ENCODE measurements around the gene SEC14L1. TPM values are rescaled to one million over a fixed set of nuclear protein-coding genes. Genes with fewer than 3 reads are reported as not detected.

The SEC14L1 gene
- total and polyA plus RNA-seq, 2 donors: 13.5 to 28.7 TPM

DNA sequence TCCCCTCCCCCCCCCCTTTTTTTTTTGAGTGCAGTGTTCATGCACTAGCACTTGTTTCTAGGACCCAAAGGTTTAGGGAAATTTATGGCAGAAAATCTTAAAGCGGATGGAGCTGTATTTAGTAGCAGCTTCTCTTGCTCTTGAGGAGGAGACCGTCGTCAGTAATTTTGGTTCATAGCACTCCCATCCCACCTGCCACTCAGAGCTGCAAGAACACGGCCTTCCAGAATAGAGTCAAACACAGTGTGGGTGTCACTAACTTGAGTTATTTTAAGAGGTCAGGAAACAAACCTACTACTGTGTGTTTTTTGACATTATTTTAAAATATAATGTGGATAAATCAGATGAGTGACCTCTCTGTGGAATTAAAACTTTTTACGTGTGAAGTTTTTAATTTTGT, 37.3 kb downstream of the SEC14L1 start:
- H3K4me3 ChIP-seq (ENCODE audit: low read length in 2 of 2): no peak overlapping the region
- no peak for DNase-seq (ENCODE audit: low read depth in 6 of 9, low spot score in 9 of 9)
- H3K36me3 ChIP-seq (ENCODE audit: control insufficient read depth in 2 of 2, insufficient read depth in 2 of 2, low read length in 1 of 2): peaks cover 3 to 12% of the 10 kb centered on the region in 2 donors
- no peak overlapping the region for H3K27ac ChIP-seq (ENCODE audit: low read depth in 1 of 2, low read length in 1 of 2)
- H3K9me3 ChIP-seq (ENCODE audit: control insufficient read depth in 2 of 2, insufficient read depth in 1 of 2, low read length in 1 of 2): peaks cover 7 to 26% of the 10 kb centered on the region in 2 donors
- no peaks in the 10 kb centered on the region for H3K27me3 ChIP-seq (ENCODE audit: control insufficient read depth in 2 of 2, insufficient read depth in 1 of 2, low read length in 1 of 2)
- WGBS: 93% methylated on average over 5 of the region's 5 CpGs
- H3K4me1 ChIP-seq (ENCODE audit: control insufficient read depth in 2 of 2, insufficient read depth in 2 of 2, low read length in 2 of 2): peaks cover 4 to 24% of the 10 kb centered on the region in 2 donors

DNA sequence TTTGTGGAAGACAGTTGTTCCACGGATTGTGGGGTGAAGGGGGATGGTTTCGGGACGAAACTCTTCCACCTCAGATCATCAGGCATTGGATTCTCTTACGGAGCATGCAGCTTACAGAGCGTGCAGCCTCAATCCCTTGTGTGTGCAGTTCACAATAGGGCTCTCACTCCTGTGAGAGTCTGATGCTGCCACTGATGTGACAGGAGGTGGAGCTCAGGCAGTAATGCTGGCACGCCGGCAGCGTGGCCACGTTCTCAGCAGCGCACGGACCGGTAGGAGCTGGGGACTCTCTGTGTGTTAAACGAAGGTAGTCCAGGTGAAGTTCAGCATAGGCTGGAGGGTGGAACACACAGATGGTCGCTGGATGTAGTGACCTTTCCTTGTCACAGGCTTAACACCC, 37.8 kb downstream of the SEC14L1 start:
- no peak overlapping the region for H3K4me3 ChIP-seq (ENCODE audit: low read length in 2 of 2)
- peaks cover 3 to 12% of the 10 kb centered on the region in 2 donors for H3K36me3 ChIP-seq (ENCODE audit: control insufficient read depth in 2 of 2, insufficient read depth in 2 of 2, low read length in 1 of 2)
- 97% methylated on average over 14 of the region's 14 CpGs for WGBS
- DNase-seq (ENCODE audit: low read depth in 6 of 9, low spot score in 9 of 9): no peak
- peaks cover 6 to 21% of the 10 kb centered on the region in 2 donors for H3K9me3 ChIP-seq (ENCODE audit: control insufficient read depth in 2 of 2, insufficient read depth in 1 of 2, low read length in 1 of 2)
- H3K27ac ChIP-seq (ENCODE audit: low read depth in 1 of 2, low read length in 1 of 2): no peak overlapping the region
- H3K4me1 ChIP-seq (ENCODE audit: control insufficient read depth in 2 of 2, insufficient read depth in 2 of 2, low read length in 2 of 2): peaks cover 4 to 27% of the 10 kb centered on the region in 2 donors
- no peaks in the 10 kb centered on the region for H3K27me3 ChIP-seq (ENCODE audit: control insufficient read depth in 2 of 2, insufficient read depth in 1 of 2, low read length in 1 of 2)

DNA sequence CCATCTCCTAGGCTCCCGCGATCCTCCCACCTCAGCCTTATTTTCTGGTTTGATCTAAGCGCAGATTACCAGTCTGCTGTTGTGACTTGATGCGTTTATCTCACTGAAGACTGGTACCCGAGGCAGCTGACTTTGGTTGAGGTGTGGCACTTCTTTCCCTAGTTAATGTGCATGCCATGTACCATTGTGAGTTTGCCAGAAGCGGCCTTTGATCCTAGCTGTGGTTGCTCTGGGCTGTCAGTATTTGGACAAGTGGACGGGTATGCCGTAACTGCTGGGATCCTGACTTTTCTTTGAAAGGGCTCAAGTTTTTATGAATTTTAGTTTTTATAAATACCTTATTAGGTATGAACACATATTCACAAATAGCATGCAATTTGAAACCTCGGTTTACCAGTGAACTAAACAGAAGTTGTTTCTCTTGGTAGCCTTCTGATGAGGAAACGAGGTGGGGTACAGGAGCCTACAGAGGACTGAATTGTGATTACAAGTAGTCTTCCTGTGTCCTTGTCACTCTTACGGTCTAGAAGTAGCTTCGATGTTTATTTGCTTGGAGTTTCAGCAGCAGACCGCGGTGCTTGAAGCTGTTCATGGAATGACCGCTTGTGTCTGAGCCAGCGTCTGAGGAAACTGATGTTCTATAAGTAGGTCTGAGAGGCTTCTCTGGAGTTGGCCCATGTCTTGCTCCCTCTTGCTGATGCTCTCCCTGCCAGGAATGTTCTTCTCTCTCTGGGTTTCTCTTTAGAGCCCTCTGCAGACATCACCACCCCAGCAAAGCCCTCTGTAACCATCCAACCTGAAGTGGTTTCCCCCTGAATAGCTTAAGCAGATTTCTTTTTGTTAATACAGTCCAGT, 40.0 kb downstream of the SEC14L1 start:
- no peak for DNase-seq (ENCODE audit: low read depth in 6 of 9, low spot score in 9 of 9)
- no peaks in the 10 kb centered on the region for H3K27me3 ChIP-seq (ENCODE audit: control insufficient read depth in 2 of 2, insufficient read depth in 1 of 2, low read length in 1 of 2)
- H3K36me3 ChIP-seq (ENCODE audit: control insufficient read depth in 2 of 2, insufficient read depth in 2 of 2, low read length in 1 of 2): no peaks in the 10 kb centered on the region
- peaks cover 0 to under 1% of the 10 kb centered on the region in 2 donors for H3K9me3 ChIP-seq (ENCODE audit: control insufficient read depth in 2 of 2, insufficient read depth in 1 of 2, low read length in 1 of 2)
- 95% methylated on average over 16 of the region's 16 CpGs for WGBS
- H3K27ac ChIP-seq (ENCODE audit: low read depth in 1 of 2, low read length in 1 of 2): no peak overlapping the region
- H3K4me3 ChIP-seq (ENCODE audit: low read length in 2 of 2): no peak overlapping the region
- peaks cover 4 to 31% of the 10 kb centered on the region in 2 donors for H3K4me1 ChIP-seq (ENCODE audit: control insufficient read depth in 2 of 2, insufficient read depth in 2 of 2, low read length in 2 of 2)

DNA sequence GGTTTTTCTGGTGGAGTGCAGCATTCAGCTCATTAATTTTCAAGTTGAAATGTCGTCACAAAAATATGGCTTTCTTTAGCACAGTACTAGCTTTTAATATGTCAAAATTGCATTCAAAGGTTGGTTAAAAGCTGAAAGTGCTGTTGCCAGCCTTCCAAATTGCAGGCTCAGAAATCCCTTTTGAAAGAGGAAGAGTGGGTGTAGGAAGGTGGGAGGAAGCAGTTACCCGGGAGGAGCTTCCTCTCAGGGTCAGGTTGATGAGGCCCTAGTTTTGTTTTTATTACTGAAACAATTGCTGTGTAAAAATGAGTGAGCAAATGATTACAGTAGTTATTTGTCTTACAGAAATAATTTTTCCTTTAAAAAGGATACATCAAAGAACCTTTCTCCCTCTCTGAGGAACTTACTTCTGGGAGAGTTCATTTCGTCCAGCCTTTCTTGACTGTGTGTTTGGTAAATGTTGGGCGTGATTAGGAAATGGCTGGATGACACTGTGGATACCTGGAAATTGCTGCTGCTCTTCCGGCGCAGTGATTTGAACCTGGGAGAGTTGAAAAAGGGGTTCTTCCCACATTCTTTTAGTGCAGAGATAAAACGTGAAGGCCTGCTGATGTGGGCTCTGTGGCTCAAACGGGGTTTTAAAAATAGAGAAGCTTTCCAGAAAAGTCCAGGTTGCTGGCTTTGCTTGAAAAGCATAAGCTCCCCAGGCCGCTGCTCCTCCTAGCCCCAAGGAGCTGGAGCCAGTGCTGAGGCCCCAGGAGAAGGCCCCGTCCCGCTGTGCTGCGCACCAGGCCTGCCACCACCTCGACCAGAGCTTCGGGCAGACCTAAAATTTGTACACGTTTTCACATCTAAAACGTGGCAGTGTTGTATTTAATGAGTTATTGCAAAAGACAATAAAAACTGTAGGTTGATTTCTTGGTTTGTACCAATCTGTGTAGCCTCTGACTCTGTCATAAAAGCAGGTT, 41.7 kb downstream of the SEC14L1 start:
- DNase-seq (ENCODE audit: low read depth in 6 of 9, low spot score in 9 of 9): peak in 2 of 9 donors; percentile 17 to 28

GRCh38 chr17:77184474-77184873, 43.7 kb downstream of the SEC14L1 start:
- Histone ChIP-seq H3K4me3 (ENCODE audit: low read length in 2 of 2) (no peak overlapping the region), H3K4me1 (ENCODE audit: control insufficient read depth in 2 of 2, insufficient read depth in 2 of 2, low read length in 2 of 2) (peaks cover 10 to 53% of the 10 kb centered on the region in 2 donors), H3K27me3 (ENCODE audit: control insufficient read depth in 2 of 2, insufficient read depth in 1 of 2, low read length in 1 of 2) (no peaks in the 10 kb centered on the region), H3K36me3 (ENCODE audit: control insufficient read depth in 2 of 2, insufficient read depth in 2 of 2, low read length in 1 of 2) (no peaks in the 10 kb centered on the region), H3K27ac (ENCODE audit: low read depth in 1 of 2, low read length in 1 of 2) (no peak overlapping the region), H3K9me3 (ENCODE audit: control insufficient read depth in 2 of 2, insufficient read depth in 1 of 2, low read length in 1 of 2) (no peaks in the 10 kb centered on the region)
- no peak for DNase-seq (ENCODE audit: low read depth in 6 of 9, low spot score in 9 of 9)
- WGBS: 97% methylated on average over 4 of the region's 4 CpGs

More for the DNA sequence above, 41.7 kb downstream of the SEC14L1 start:
- WGBS: 77% methylated on average over 16 of the region's 16 CpGs
- Histone ChIP-seq H3K9me3 (ENCODE audit: control insufficient read depth in 2 of 2, insufficient read depth in 1 of 2, low read length in 1 of 2) (no peaks in the 10 kb centered on the region), H3K4me3 (ENCODE audit: low read length in 2 of 2) (no peak overlapping the region), H3K27ac (ENCODE audit: low read depth in 1 of 2, low read length in 1 of 2) (peak overlapping the region; percentile 0 to 19), H3K36me3 (ENCODE audit: control insufficient read depth in 2 of 2, insufficient read depth in 2 of 2, low read length in 1 of 2) (no peaks in the 10 kb centered on the region), H3K4me1 (ENCODE audit: control insufficient read depth in 2 of 2, insufficient read depth in 2 of 2, low read length in 2 of 2) (peaks cover 4 to 43% of the 10 kb centered on the region in 2 donors), H3K27me3 (ENCODE audit: control insufficient read depth in 2 of 2, insufficient read depth in 1 of 2, low read length in 1 of 2) (no peaks in the 10 kb centered on the region)

DNA sequence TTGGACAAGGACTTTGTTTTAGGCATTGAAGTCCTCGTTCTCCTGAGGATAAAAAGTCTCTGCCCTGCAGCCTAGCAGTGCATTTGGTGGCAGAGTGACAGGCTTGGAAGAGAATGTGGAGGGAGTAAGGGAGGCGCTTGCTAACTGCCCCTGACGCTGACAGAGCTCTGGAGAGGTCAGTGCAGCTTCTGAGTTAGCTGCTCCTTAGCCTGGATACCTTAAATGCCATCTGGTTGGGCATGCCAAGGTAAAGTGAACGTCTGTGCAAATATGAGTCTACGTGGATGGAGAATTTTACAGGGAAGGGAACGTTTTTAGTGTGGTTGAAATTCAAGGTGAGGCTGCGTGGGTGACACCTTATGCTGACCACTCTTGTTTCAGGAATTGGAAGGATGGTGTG, 44.4 kb downstream of the SEC14L1 start:
- peaks cover 10 to 53% of the 10 kb centered on the region in 2 donors for H3K4me1 ChIP-seq (ENCODE audit: control insufficient read depth in 2 of 2, insufficient read depth in 2 of 2, low read length in 2 of 2)
- H3K36me3 ChIP-seq (ENCODE audit: control insufficient read depth in 2 of 2, insufficient read depth in 2 of 2, low read length in 1 of 2): no peaks in the 10 kb centered on the region
- no peaks in the 10 kb centered on the region for H3K27me3 ChIP-seq (ENCODE audit: control insufficient read depth in 2 of 2, insufficient read depth in 1 of 2, low read length in 1 of 2)
- whole genome bisulfite sequencing: 91% methylated on average over 7 of the region's 7 CpGs
- no peak overlapping the region for H3K4me3 ChIP-seq (ENCODE audit: low read length in 2 of 2)
- DNase-seq (ENCODE audit: low read depth in 6 of 9, low spot score in 9 of 9): no peak
- no peaks in the 10 kb centered on the region for H3K9me3 ChIP-seq (ENCODE audit: control insufficient read depth in 2 of 2, insufficient read depth in 1 of 2, low read length in 1 of 2)
- no peak overlapping the region for H3K27ac ChIP-seq (ENCODE audit: low read depth in 1 of 2, low read length in 1 of 2)

- DNase-seq (ENCODE audit: low read depth in 6 of 9, low spot score in 9 of 9): peak in 1 of 9 donors; percentile 36
- Histone ChIP-seq H3K4me1 (ENCODE audit: control insufficient read depth in 2 of 2, insufficient read depth in 2 of 2, low read length in 2 of 2) (peaks cover 8 to 50% of the 10 kb centered on the region in 2 donors), H3K9me3 (ENCODE audit: control insufficient read depth in 2 of 2, insufficient read depth in 1 of 2, low read length in 1 of 2) (no peaks in the 10 kb centered on the region), H3K4me3 (ENCODE audit: low read length in 2 of 2) (no peak overlapping the region), H3K36me3 (ENCODE audit: control insufficient read depth in 2 of 2, insufficient read depth in 2 of 2, low read length in 1 of 2) (peaks cover 1 to 6% of the 10 kb centered on the region in 2 donors), H3K27me3 (ENCODE audit: control insufficient read depth in 2 of 2, insufficient read depth in 1 of 2, low read length in 1 of 2) (no peaks in the 10 kb centered on the region), H3K27ac (ENCODE audit: low read depth in 1 of 2, low read length in 1 of 2) (no peak overlapping the region)
- 33% methylated on average over 13 of the region's 13 CpGs for WGBS
Observed at GRCh38 chr17:77186141-77186604, 45.4 kb downstream of the SEC14L1 start.

DNA sequence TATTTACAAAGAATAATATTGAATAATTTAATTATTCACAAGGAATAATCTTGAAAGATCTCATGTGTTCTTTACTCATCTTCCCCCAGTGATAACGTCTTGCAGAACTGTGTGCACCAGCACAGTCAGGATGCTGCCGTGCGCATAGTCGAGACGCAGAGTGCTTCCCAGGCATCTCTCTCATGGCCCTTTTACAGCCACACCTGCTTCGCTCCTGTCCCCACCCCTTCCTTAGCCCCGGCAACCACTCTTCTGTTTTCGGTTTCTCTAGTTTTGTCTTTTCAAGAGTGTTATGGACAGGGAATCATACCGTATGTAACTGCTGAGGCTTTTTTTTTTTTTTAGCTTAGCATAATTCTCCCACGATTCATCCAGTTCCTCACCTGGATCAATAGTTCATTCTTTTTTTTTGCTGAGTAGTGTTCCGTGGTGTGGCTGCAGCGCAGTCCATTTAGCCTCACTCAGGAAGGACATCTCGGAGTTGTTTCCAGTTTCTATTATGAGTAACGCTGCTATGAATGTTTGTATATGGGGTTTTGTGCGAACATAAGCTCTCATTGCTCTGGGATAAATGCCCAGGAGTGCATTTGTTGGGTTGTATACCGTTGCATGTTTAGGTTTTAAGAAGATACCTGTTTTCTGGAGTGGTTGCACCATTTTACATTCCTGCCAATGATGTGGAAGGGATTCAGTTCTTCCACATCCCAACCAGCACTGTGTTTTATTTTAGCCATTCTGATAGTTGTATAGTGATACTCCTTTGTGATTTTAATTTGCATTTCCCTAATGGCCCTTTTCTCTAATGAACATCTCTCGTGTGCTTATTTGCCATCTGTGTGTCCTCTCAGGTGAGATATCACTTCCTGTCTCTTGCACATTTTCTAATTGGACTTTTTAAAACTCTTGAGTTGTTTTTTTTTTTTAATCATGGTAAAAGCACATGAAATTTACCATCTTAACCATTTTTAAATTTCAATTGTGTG, 47.6 kb downstream of the SEC14L1 start:
- H3K27ac ChIP-seq (ENCODE audit: low read depth in 1 of 2, low read length in 1 of 2): peak overlapping the region; percentile 19 to 62

More for the DNA sequence above, 47.6 kb downstream of the SEC14L1 start:
- Histone ChIP-seq H3K4me3 (ENCODE audit: low read length in 2 of 2) (no peak overlapping the region), H3K9me3 (ENCODE audit: control insufficient read depth in 2 of 2, insufficient read depth in 1 of 2, low read length in 1 of 2) (no peaks in the 10 kb centered on the region), H3K36me3 (ENCODE audit: control insufficient read depth in 2 of 2, insufficient read depth in 2 of 2, low read length in 1 of 2) (peaks cover 15 to 22% of the 10 kb centered on the region in 2 donors), H3K4me1 (ENCODE audit: control insufficient read depth in 2 of 2, insufficient read depth in 2 of 2, low read length in 2 of 2) (peaks cover 6 to 32% of the 10 kb centered on the region in 2 donors), H3K27me3 (ENCODE audit: control insufficient read depth in 2 of 2, insufficient read depth in 1 of 2, low read length in 1 of 2) (no peaks in the 10 kb centered on the region)
- WGBS: 92% methylated on average over 17 of the region's 17 CpGs
- no peak for DNase-seq (ENCODE audit: low read depth in 6 of 9, low spot score in 9 of 9)

Measured in thymus (tissue), 11 donors.